HepG2 (cell line): Measurements from ENCODE around the gene CCND1. TPM values are rescaled to one million over a fixed set of nuclear protein-coding genes. Genes with fewer than 3 reads are reported as not detected.

Experiments
- ATAC-seq: fragments of 200-7000 bp; cut with Tn5 transposase; 3 replicates; pipeline ENCODE4 v1.9.1; 2020; ENCODE audit warnings: mild to moderate bottlenecking, moderate library complexity
- BruUV-seq: library from RNA; stranded (reverse); fragments of 400-500 nt; replicated peaks from 2 replicates; lab custom pipeline; 2021; lab: Mats Ljungman, UMichigan
- CTCF ChIA-PET: fragments of 300-600 bp; formaldehyde crosslinking; extraction: SDS; loops from one replicate; lab custom pipeline; 2021; ENCODE audit warnings: low total read pairs, inconsistent platforms, low intra/inter-chr PET ratio; lab: Yijun Ruan, JAX
- POLR2A ChIA-PET: fragments of 350-600 bp; sonication (Branson Sonifier 250); formaldehyde crosslinking; loops from one replicate; lab custom pipeline; 2020; ENCODE audit warnings: antibody characterized with exemption, inconsistent platforms; lab: Yijun Ruan, JAX
- DNase-seq: peaks from one replicate; pipeline ENCODE4 v3.0.0-alpha.2; 2015; ENCODE audit warnings: low spot score
- FAIRE-seq: peaks from 3 replicates; lab custom pipeline; 2011; peaks lifted over from hg19 to GRCh38; lab: Jason Lieb, UNC
- H2AFZ ChIP-seq: one replicate; pipeline ENCODE4 v1.6.1; 2011; ENCODE audit warnings: low read length, inconsistent platforms
- H3K27ac ChIP-seq: fragments of 300-600 bp; 3 replicates; pipeline ENCODE4 v1.8.0; 2011; ENCODE audit warnings: mixed run types, mild to moderate bottlenecking, mixed read lengths, low read length, inconsistent platforms; ENCODE audit not compliant: insufficient read depth; ENCODE audit errors: extremely low read length
- H3K27me3 ChIP-seq, 2 experiments: fragments of 200-600 bp in 1 of 2; 2 replicates in 1 of 2; 3 replicates in 1 of 2; pipeline versions ENCODE4 v1.6.0 to v1.8.0; 2011; ENCODE audit warnings: low read length in 2 of 2, mild to moderate bottlenecking in 2 of 2, moderate library complexity in 2 of 2, inconsistent platforms in 1 of 2; ENCODE audit not compliant: insufficient read depth in 2 of 2, control insufficient read depth in 1 of 2
- H3K36me3 ChIP-seq, 2 experiments: fragments of 200-600 bp in 1 of 2; replicated peaks in 1 of 2; 2 replicates in 1 of 2; 3 replicates in 1 of 2; pipeline versions ENCODE4 v1.5.1 to v1.8.0; 2011; ENCODE audit warnings: low read length in 2 of 2, inconsistent platforms in 1 of 2; ENCODE audit not compliant: insufficient read depth in 2 of 2, control insufficient read depth in 1 of 2
- H3K4me1 ChIP-seq: 2 replicates; pipeline ENCODE4 v1.5.1; 2012; ENCODE audit warnings: low read length, inconsistent platforms; ENCODE audit not compliant: insufficient read depth
- H3K4me2 ChIP-seq: 2 replicates; pipeline ENCODE4 v1.6.0; 2011; ENCODE audit warnings: low read depth, low read length, inconsistent platforms
- H3K4me3 ChIP-seq, 3 experiments: fragments of 200-600 bp in 1 of 3; sonication (generic), shearing (Covaris generic) in 1 of 3; replicated peaks in 1 of 3; 2 replicates each; pipeline ENCODE4 v1.5.1; 2011 to 2016; ENCODE audit warnings: low read length in 3 of 3, inconsistent platforms in 2 of 3, low read depth in 2 of 3, mild to moderate bottlenecking in 2 of 3, control low read depth in 1 of 3, mixed read lengths in 1 of 3; ENCODE audit not compliant: insufficient read depth in 1 of 3
- H3K79me2 ChIP-seq: one replicate; pipeline ENCODE4 v1.6.1; 2011; ENCODE audit warnings: low read length, inconsistent platforms; ENCODE audit not compliant: insufficient read depth
- H3K9ac ChIP-seq: 2 replicates; pipeline ENCODE4 v1.6.0; 2011; ENCODE audit warnings: mild to moderate bottlenecking, low read depth, low read length, inconsistent platforms; ENCODE audit not compliant: insufficient read depth
- H3K9me3 ChIP-seq: 2 replicates; pipeline ENCODE4 v1.5.1; 2012; ENCODE audit warnings: mild to moderate bottlenecking, low read length
- H4K20me1 ChIP-seq: 2 replicates; pipeline ENCODE4 v1.6.0; 2011; ENCODE audit warnings: inconsistent platforms, mild to moderate bottlenecking, low read length, moderate library complexity; ENCODE audit not compliant: insufficient read depth
- CEBPG ChIP-seq: IDR thresholded peaks from 2 replicates; pipeline ENCODE4 v1.6.1; 2016
- MIER3 ChIP-seq: IDR thresholded peaks from 2 replicates; pipeline ENCODE4 v1.6.1; 2016; ENCODE audit warnings: missing compliant biosample characterization, borderline replicate concordance
- MLX ChIP-seq: IDR thresholded peaks from 2 replicates; pipeline ENCODE4 v1.6.1; 2016
- MNT ChIP-seq: fragments of 450-650 bp; IDR thresholded peaks from 2 replicates; pipeline ENCODE4 v1.6.1; 2016
- MTF1 ChIP-seq: sonication (generic); formaldehyde crosslinking; IDR thresholded peaks from 2 replicates; pipeline ENCODE4 v1.5.0; 2020; ENCODE audit warnings: missing genetic modification reagents
- RCOR2 ChIP-seq: IDR thresholded peaks from 2 replicates; pipeline ENCODE4 v1.6.1; 2016; ENCODE audit warnings: missing biosample characterization, missing genetic modification reagents
- REL ChIP-seq: sonication (generic); formaldehyde crosslinking; conservative IDR thresholded peaks from 2 replicates; pipeline ENCODE4 v1.8.0; 2022; ENCODE audit warnings: mild to moderate bottlenecking, missing genetic modification reagents, moderate library complexity
- STAT5B ChIP-seq: sonication (generic); formaldehyde crosslinking; IDR thresholded peaks from 2 replicates; pipeline ENCODE4 v1.4.0; 2020; ENCODE audit warnings: missing genetic modification reagents
- SYNCRIP ChIP-seq: fragments of 200-400 bp; formaldehyde crosslinking; IDR thresholded peaks from 2 replicates; pipeline ENCODE4 v1.6.1; 2018; ENCODE audit warnings: mild to moderate bottlenecking, low read depth, low read length; ENCODE audit not compliant: insufficient read depth
- TBL1XR1 ChIP-seq: fragments of 150-350 bp; IDR thresholded peaks from 2 replicates; pipeline ENCODE4 v1.6.1; 2014; ENCODE audit warnings: borderline replicate concordance, low read length; ENCODE audit not compliant: partially characterized antibody
- ZBTB7B ChIP-seq: sonication (generic); formaldehyde crosslinking; IDR thresholded peaks from 2 replicates; pipeline ENCODE4 v1.4.0; 2020; ENCODE audit warnings: missing genetic modification reagents
- ZFP36 ChIP-seq: fragments of 150-350 bp; IDR thresholded peaks from 2 replicates; pipeline ENCODE4 v1.6.1; 2018; ENCODE audit warnings: borderline replicate concordance, low read length, low read depth; ENCODE audit not compliant: partially characterized antibody
- ZNF337 ChIP-seq: sonication (generic); formaldehyde crosslinking; IDR thresholded peaks from 2 replicates; pipeline ENCODE4 v1.5.1; 2020; ENCODE audit warnings: missing genetic modification reagents, low read depth, mild to moderate bottlenecking, borderline replicate concordance
- ZNF564 ChIP-seq: sonication (generic); formaldehyde crosslinking; IDR thresholded peaks from 2 replicates; pipeline ENCODE4 v1.8.1; 2023; ENCODE audit warnings: mild to moderate bottlenecking, missing genetic modification reagents
- ZNF644 ChIP-seq: IDR thresholded peaks from 2 replicates; pipeline ENCODE4 v1.6.1; 2016; ENCODE audit warnings: low read depth
- ZNF646 ChIP-seq: sonication (generic); formaldehyde crosslinking; IDR thresholded peaks from 2 replicates; pipeline ENCODE4 v1.9.0; 2021; ENCODE audit warnings: mild to moderate bottlenecking, missing genetic modification reagents
- ZNF720 ChIP-seq: sonication (generic); formaldehyde crosslinking; IDR thresholded peaks from 2 replicates; pipeline ENCODE4 v1.4.0; 2020; ENCODE audit warnings: missing genetic modification reagents
- ZSCAN22 ChIP-seq: sonication (generic); formaldehyde crosslinking; IDR thresholded peaks from 2 replicates; pipeline ENCODE4 v1.4.0; 2020; ENCODE audit warnings: mild to moderate bottlenecking, missing genetic modification reagents
- WGBS: methylation state at CpG from one replicate; pipeline ENCODE4 v1.1.6; 2017; ENCODE audit warnings: low lambda C conversion rate; 5-methylcytosine and 5-hydroxymethylcytosine counted together
- in situ Hi-C: cut with HindIII; loops from 2 replicates; pipeline ENCODE4 v1.10.0; 2017; ENCODE audit warnings: low pct_unique_long_range_greater_than_20kb; ENCODE audit not compliant: extremely low pct_ligation_motif_present
- intact Hi-C: fragments of 100-400 bp; cut with micrococcal nuclease; formaldehyde crosslinking; loops from one replicate; pipeline ENCODE4 v1.10.0; 2022; ENCODE audit not compliant: unreplicated experiment
- polyA plus RNA-seq, 8 experiments: library from polyadenylated mRNA; depleted of rRNA in 3 of 8; stranded (reverse) in 7 of 8; unstranded in 1 of 8; fragments of >200 nt; fragmentation: Illumina TruSeq in 4 of 8; extraction: Trizol in 4 of 8; gene quantifications; 2 replicates each; pipeline versions ENCODE4 v1.2.1 to v1.2.3, GENCODE V29; 2011 to 2016; ENCODE audit warnings: low read depth in 4 of 8, missing spikeins in 1 of 8, mixed read lengths in 1 of 8; ENCODE audit not compliant: insufficient read depth in 1 of 8
- total RNA-seq, 5 experiments: library from RNA; depleted of rRNA; stranded (reverse); fragments of >200 nt; fragmentation: Illumina TruSeq; extraction: Trizol; gene quantifications; 2 replicates each; pipeline ENCODE4 v1.2.3, GENCODE V29; 2016; ENCODE audit warnings: low read depth in 1 of 5

CCND1 gene
- total and polyA plus RNA-seq, 2 of the 13 experiments (the other 11 are each of a cell fraction or from before 2014, with no cell fraction given) = 107 to 136 TPM

- TF ChIP-seq ZNF646 (CRISPR knock-in tag) (peak; percentile 75; the same call in 1 of the 2 replicates), MNT (peak; percentile 73)
- TF ChIP-seq, all 625 proteins: peak for 9
Observed at GRCh38 chr11:69680688-69681087, 39.7 kb downstream of the CCND1 start (continued).

- Histone ChIP-seq H3K27ac (no peak overlapping the region), H3K9ac (no peak overlapping the region), H3K9me3 (no peaks in the 10 kb centered on the region), H3K4me1 (peaks cover 34% of the 10 kb centered on the region), H2AFZ (no peak overlapping the region), H4K20me1 (no peaks in the 10 kb centered on the region), H3K4me2 (no peak overlapping the region), H3K4me3 (no peak overlapping the region), H3K36me3 (no peaks in the 10 kb centered on the region), H3K27me3 (peaks cover 0 to 5% of the 10 kb centered on the region in 2 experiments; a peak in 2 of 5 replicates), H3K79me2 (no peaks in the 10 kb centered on the region)
- no peak for DNase-seq
- no TSS peak for BruUV-seq
- POLR2A ChIA-PET = no interaction called here
- CTCF ChIA-PET = no interaction called here
- no peak for FAIRE-seq
- in situ Hi-C loops (no loop called here), intact Hi-C loops (no loop called here)
- WGBS = 13% methylated on average over 6 of the region's 6 CpGs
- ATAC-seq = no peak
- TF ChIP-seq ZNF337 (CRISPR knock-in tag) (no peak), ZSCAN22 (CRISPR knock-in tag) (no peak), MTF1 (CRISPR knock-in tag) (no peak), ZFP36 (no peak), ZBTB7B (CRISPR knock-in tag) (no peak), TBL1XR1 (no peak), ZNF564 (no peak), MLX (CRISPR knock-in tag) (no peak), CEBPG (CRISPR knock-in tag) (no peak), REL (CRISPR knock-in tag) (no peak), RCOR2 (CRISPR knock-in tag) (no peak), STAT5B (no peak), ZNF720 (CRISPR knock-in tag) (no peak), MIER3 (CRISPR knock-in tag) (no peak), SYNCRIP (no peak), ZNF644 (CRISPR knock-in tag) (no peak)
Observed at GRCh38 chr11:69682221-69682620, 41.3 kb downstream of the CCND1 start.
